Cardiac muscle cell (in vitro differentiated cells and primary cell): Measurements from ENCODE around the gene CACNA1H. TPM values are rescaled to one million over a fixed set of nuclear protein-coding genes. Genes with fewer than 3 reads are reported as not detected.

Experiments used
- DNase-seq, 2 donors: peaks; one replicate each; pipeline versions ENCODE4 v3.0.0 to v3.0.0-alpha.2; 2010 to 2017; ENCODE audit warnings: low read depth in 1 of 2, low spot score in 1 of 2
- H3K27ac ChIP-seq: fragments of 200-600 bp; sonication (generic); 2 replicates; pipeline ENCODE4 v1.5.1; 2016
- H3K27me3 ChIP-seq: fragments of 200-600 bp; sonication (generic); 2 replicates; pipeline ENCODE4 v1.6.0; 2016; ENCODE audit warnings: control low read depth
- H3K36me3 ChIP-seq: fragments of 200-600 bp; sonication (generic); 2 replicates; pipeline ENCODE4 v1.5.1; 2016; ENCODE audit warnings: control low read depth
- H3K4me1 ChIP-seq: fragments of 200-600 bp; sonication (generic); 2 replicates; pipeline ENCODE4 v1.8.1; 2017; ENCODE audit warnings: low read depth, mild to moderate bottlenecking, mixed run types
- H3K4me3 ChIP-seq: fragments of 200-600 bp; sonication (generic); 2 replicates; pipeline ENCODE4 v1.5.1; 2016; ENCODE audit warnings: mild to moderate bottlenecking
- H3K9me3 ChIP-seq: fragments of 200-600 bp; sonication (generic); 2 replicates; pipeline ENCODE4 v1.5.1; 2017; ENCODE audit warnings: low read depth, mild to moderate bottlenecking, control low read depth
- CTCF ChIP-seq: IDR thresholded peaks from 2 replicates; pipeline ENCODE4 v1.5.1; 2012; ENCODE audit warnings: low read depth, mild to moderate bottlenecking, low read length
- polyA plus RNA-seq: library from polyadenylated mRNA; unstranded; fragments of >200 nt; fragmentation: Nextera tagmentation; extraction: Ambion mirVana; gene quantifications from 2 replicates; pipeline ENCODE4 v1.2.1, GENCODE V29; 2016
- total RNA-seq: library from RNA; depleted of rRNA; stranded (reverse); fragments of >200 nt; gene quantifications from 2 replicates; pipeline ENCODE4 v1.2.3, GENCODE V29; 2016

The CACNA1H gene
- total and polyA plus RNA-seq, 2 experiments from 2014 or later = 8.9 to 66.1 TPM

- no peak for DNase-seq
- no peak for TF ChIP-seq CTCF
- Histone ChIP-seq H3K9me3 (no peaks in the 10 kb centered on the region), H3K36me3 (no peaks in the 10 kb centered on the region), H3K27me3 (peaks cover 61% of the 10 kb centered on the region), H3K4me3 (no peak overlapping the region), H3K4me1 (peaks cover 4% of the 10 kb centered on the region), H3K27ac (no peak overlapping the region)
Observed at GRCh38 chr16:1260101-1260680, 107.3 kb downstream of the CACNA1H start.

- Histone ChIP-seq H3K27ac (no peak overlapping the region), H3K9me3 (no peaks in the 10 kb centered on the region), H3K4me3 (no peak overlapping the region), H3K27me3 (peaks cover 61% of the 10 kb centered on the region), H3K4me1 (peaks cover 4% of the 10 kb centered on the region), H3K36me3 (no peaks in the 10 kb centered on the region)
- no peak for TF ChIP-seq CTCF
- no peak for DNase-seq
Observed at GRCh38 chr16:1261131-1261892, 108.4 kb downstream of the CACNA1H start.

- Histone ChIP-seq H3K9me3 (no peaks in the 10 kb centered on the region), H3K27ac (no peak overlapping the region), H3K27me3 (peaks cover 56% of the 10 kb centered on the region)
Observed at GRCh38 chr16:1262210-1262845, 109.4 kb downstream of the CACNA1H start.

GRCh38 chr16:1262846-1263221, 109.9 kb downstream of the CACNA1H start:
- Histone ChIP-seq H3K4me3 (no peak overlapping the region), H3K27ac (no peak overlapping the region), H3K27me3 (peaks cover 51% of the 10 kb centered on the region), H3K9me3 (no peaks in the 10 kb centered on the region), H3K4me1 (peaks cover 4% of the 10 kb centered on the region), H3K36me3 (no peaks in the 10 kb centered on the region)
- no peak for DNase-seq
- TF ChIP-seq CTCF = no peak

More at GRCh38 chr16:1262210-1262845, 109.4 kb downstream of the CACNA1H start:
- H3K4me3 ChIP-seq = no peak overlapping the region
- H3K4me1 ChIP-seq = peaks cover 4% of the 10 kb centered on the region
- no peak for DNase-seq
- TF ChIP-seq CTCF = no peak
- H3K36me3 ChIP-seq = no peaks in the 10 kb centered on the region

- Histone ChIP-seq H3K27ac (no peak overlapping the region), H3K27me3 (peaks cover 47% of the 10 kb centered on the region), H3K36me3 (no peaks in the 10 kb centered on the region), H3K9me3 (no peaks in the 10 kb centered on the region), H3K4me1 (peaks cover 4% of the 10 kb centered on the region), H3K4me3 (no peak overlapping the region)
- no peak for DNase-seq
- TF ChIP-seq CTCF = no peak
Observed at GRCh38 chr16:1263591-1264344, 110.9 kb downstream of the CACNA1H start.
